ENCODE data around the gene PID1.

- no peak for TF ChIP-seq EZH2 (IDR thresholded peaks at IDR 0.05; ENCODE audit: low read depth)
- no peak for TF ChIP-seq CTCF (conservative IDR thresholded peaks at IDR 0.05)
Observed at GRCh38 chr2:229090225-229090624, 180.9 kb downstream of the PID1 start.

Measured in PC-9 (cell line).